ENCODE measurements around the gene DUSP14.

GRCh38 chr17:37492167-37492566 lies 2.5 kb downstream of the DUSP14 start:
- TF ChIP-seq POLR2A (IDR thresholded peaks at IDR 0.05): no peak
- no peak for TF ChIP-seq CTCF (IDR thresholded peaks at IDR 0.05 in 8 of 11, conservative IDR thresholded peaks at IDR 0.05 in 3 of 11)
- no peak for TF ChIP-seq POLR2AphosphoS5 (IDR thresholded peaks at IDR 0.05)

All from spleen (tissue), 7 donors.